ENCODE results near the gene SLC30A2. TPM values are rescaled to one million over a fixed set of nuclear protein-coding genes. Genes with fewer than 3 reads are reported as not detected.

Gene SLC30A2
- total RNA-seq, 1 experiment from 2014 or later: 0.07 TPM

DNA sequence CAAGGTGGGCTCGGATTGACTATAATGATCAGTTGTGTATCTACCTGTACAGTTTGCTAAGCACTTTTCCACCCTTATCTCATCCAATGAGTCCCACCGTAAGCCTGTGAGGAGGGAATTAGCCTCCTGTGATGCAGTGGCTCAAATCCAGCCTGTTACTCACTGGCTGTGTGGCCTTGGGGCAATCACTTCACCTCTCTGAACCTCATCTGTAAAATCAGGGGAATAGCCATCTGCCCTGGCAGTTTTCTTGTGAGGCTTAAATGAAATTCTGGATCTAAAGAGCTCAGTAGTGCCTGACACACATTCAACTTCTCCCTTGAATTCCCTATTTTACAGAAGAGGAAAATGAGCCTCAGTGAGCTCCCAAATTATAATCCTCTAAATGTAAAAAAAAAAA is 31.7 kb downstream of the SLC30A2 start:
- ChIA-PET CTCF (interaction anchor here (0.6 kb wide), 1 partner anchor 119 kb away, joined by 3 read pairs; no protein-coding TSS in a partner anchor), POLR2A (ENCODE audit: unreplicated experiment) (no interaction called here)
- no peak overlapping the region for H3K4me3 ChIP-seq (ENCODE audit: low read length)
- no peaks in the 10 kb centered on the region for H3K4me1 ChIP-seq (ENCODE audit: insufficient read depth, low read length)
- ATAC-seq (no peak), DNase-seq (no peak)
- no peaks in the 10 kb centered on the region for H3K27me3 ChIP-seq (ENCODE audit: low read length)
- no peaks in the 10 kb centered on the region for H3K79me2 ChIP-seq (ENCODE audit: low read length)
- no peaks in the 10 kb centered on the region for H3K9me2 ChIP-seq (replicated peaks; ENCODE audit: low read length)
- TF ChIP-seq EZH2 (IDR thresholded peaks at IDR 0.05; ENCODE audit: low read length, unreplicated experiment) (no peak), EZH2phosphoT487 (IDR thresholded peaks at IDR 0.05; ENCODE audit: borderline replicate concordance, low read length) (no peak)
- TF ChIP-seq, protein P1, sequence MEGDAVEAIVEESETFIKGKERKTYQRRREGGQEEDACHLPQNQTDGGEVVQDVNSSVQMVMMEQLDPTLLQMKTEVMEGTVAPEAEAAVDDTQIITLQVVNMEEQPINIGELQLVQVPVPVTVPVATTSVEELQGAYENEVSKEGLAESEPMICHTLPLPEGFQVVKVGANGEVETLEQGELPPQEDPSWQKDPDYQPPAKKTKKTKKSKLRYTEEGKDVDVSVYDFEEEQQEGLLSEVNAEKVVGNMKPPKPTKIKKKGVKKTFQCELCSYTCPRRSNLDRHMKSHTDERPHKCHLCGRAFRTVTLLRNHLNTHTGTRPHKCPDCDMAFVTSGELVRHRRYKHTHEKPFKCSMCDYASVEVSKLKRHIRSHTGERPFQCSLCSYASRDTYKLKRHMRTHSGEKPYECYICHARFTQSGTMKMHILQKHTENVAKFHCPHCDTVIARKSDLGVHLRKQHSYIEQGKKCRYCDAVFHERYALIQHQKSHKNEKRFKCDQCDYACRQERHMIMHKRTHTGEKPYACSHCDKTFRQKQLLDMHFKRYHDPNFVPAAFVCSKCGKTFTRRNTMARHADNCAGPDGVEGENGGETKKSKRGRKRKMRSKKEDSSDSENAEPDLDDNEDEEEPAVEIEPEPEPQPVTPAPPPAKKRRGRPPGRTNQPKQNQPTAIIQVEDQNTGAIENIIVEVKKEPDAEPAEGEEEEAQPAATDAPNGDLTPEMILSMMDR (conservative IDR thresholded peaks at IDR 0.05; ENCODE audit: low read depth, low read length): no peak
- H3K36me3 ChIP-seq (ENCODE audit: low read depth, low read length): no peaks in the 10 kb centered on the region
- H3K27ac ChIP-seq (ENCODE audit: low read length): no peak overlapping the region
- no peaks in the 10 kb centered on the region for H4K20me1 ChIP-seq (ENCODE audit: low read length)
- H3K4me2 ChIP-seq (ENCODE audit: low read length): no peak overlapping the region
- H2AFZ ChIP-seq (ENCODE audit: low read length): no peak overlapping the region
- H3K9ac ChIP-seq (ENCODE audit: low read length): no peak overlapping the region
- H3F3A ChIP-seq (ENCODE audit: low read length, unreplicated experiment): no peaks in the 10 kb centered on the region
- H3K9me3 ChIP-seq (ENCODE audit: low read length): no peaks in the 10 kb centered on the region
- intact Hi-C loops (cut with micrococcal nuclease): no loop called here
- no TSS peak for BruUV-seq (replicated peaks)

DNA sequence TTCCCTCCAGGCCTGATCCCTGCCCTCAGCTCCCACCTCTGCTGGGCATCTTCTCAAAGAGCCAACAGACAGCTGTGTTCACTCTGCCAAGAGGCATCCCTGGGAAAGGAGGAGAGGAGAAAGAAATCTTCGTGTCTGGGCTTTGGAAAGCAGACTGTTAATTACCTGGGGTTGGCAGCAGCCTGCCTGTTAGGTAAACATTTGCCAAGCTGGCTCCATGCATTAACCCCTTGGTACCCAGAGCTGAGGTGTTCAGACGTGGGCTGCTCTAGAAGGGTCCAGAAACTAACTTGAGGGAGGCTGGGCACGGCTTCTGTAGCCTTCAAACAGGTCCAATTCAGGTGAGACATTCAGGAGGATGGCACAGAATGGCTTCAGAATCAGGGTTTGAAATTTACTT is 33.1 kb downstream of the SLC30A2 start:
- no peak for DNase-seq
- no peaks in the 10 kb centered on the region for H3K27me3 ChIP-seq (ENCODE audit: low read length)
- no peaks in the 10 kb centered on the region for H4K20me1 ChIP-seq (ENCODE audit: low read length)
- H3K9ac ChIP-seq (ENCODE audit: low read length): no peak overlapping the region
- H3K4me2 ChIP-seq (ENCODE audit: low read length): no peak overlapping the region
- H2AFZ ChIP-seq (ENCODE audit: low read length): no peak overlapping the region
- no peaks in the 10 kb centered on the region for H3K9me2 ChIP-seq (replicated peaks; ENCODE audit: low read length)
- no peak for ATAC-seq
- no peak overlapping the region for H3K4me3 ChIP-seq (ENCODE audit: low read length)
- H3K9me3 ChIP-seq (ENCODE audit: low read length): no peaks in the 10 kb centered on the region
- ChIA-PET POLR2A (ENCODE audit: unreplicated experiment) (no interaction called here), CTCF (no interaction called here)
- TF ChIP-seq, protein P1 (conservative IDR thresholded peaks at IDR 0.05; ENCODE audit: low read depth, low read length): no peak
- no peak for TF ChIP-seq EZH2phosphoT487 (IDR thresholded peaks at IDR 0.05; ENCODE audit: borderline replicate concordance, low read length)
- no peak for TF ChIP-seq EZH2 (IDR thresholded peaks at IDR 0.05; ENCODE audit: low read length, unreplicated experiment)
- no TSS peak for BruUV-seq (replicated peaks)
- H3K36me3 ChIP-seq (ENCODE audit: low read depth, low read length): no peaks in the 10 kb centered on the region
- H3K79me2 ChIP-seq (ENCODE audit: low read length): no peaks in the 10 kb centered on the region
- intact Hi-C loops (cut with micrococcal nuclease): no loop called here
- no peaks in the 10 kb centered on the region for H3K4me1 ChIP-seq (ENCODE audit: insufficient read depth, low read length)
- no peaks in the 10 kb centered on the region for H3F3A ChIP-seq (ENCODE audit: low read length, unreplicated experiment)
- no peak overlapping the region for H3K27ac ChIP-seq (ENCODE audit: low read length)

DNA sequence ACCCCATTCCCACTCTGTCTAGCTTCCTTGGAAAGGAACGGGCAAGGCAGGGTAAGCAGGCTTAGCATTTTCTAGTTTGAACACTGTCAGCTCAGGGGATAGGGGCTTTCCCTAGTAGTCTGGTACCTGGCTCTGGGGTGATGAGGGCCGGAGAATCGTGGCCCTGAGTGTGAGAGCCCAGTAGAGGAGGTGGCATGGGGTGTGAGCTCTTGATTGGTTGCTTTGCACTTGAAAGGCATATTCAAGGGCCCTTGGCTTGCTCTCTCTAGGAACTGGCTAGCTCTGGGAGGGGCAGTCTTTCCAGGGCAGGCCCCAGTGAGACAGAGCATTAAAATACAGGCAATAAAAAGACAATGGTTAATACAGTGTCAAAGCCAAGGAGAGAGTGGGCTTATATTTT is 35.1 kb downstream of the SLC30A2 start:
- Histone ChIP-seq H3K4me1 (ENCODE audit: insufficient read depth, low read length) (no peaks in the 10 kb centered on the region), H2AFZ (ENCODE audit: low read length) (no peak overlapping the region), H4K20me1 (ENCODE audit: low read length) (no peaks in the 10 kb centered on the region), H3K9ac (ENCODE audit: low read length) (no peak overlapping the region), H3K79me2 (ENCODE audit: low read length) (no peaks in the 10 kb centered on the region), H3K9me2 (replicated peaks; ENCODE audit: low read length) (no peaks in the 10 kb centered on the region), H3K4me3 (ENCODE audit: low read length) (no peak overlapping the region), H3K9me3 (ENCODE audit: low read length) (no peaks in the 10 kb centered on the region), H3K27ac (ENCODE audit: low read length) (no peak overlapping the region), H3K27me3 (ENCODE audit: low read length) (no peaks in the 10 kb centered on the region), H3K4me2 (ENCODE audit: low read length) (no peak overlapping the region), H3K36me3 (ENCODE audit: low read depth, low read length) (no peaks in the 10 kb centered on the region), H3F3A (ENCODE audit: low read length, unreplicated experiment) (no peaks in the 10 kb centered on the region)
- DNase-seq (no peak), ATAC-seq (no peak)
- ChIA-PET POLR2A (ENCODE audit: unreplicated experiment) (no interaction called here), CTCF (no interaction called here)
- BruUV-seq (replicated peaks): no TSS peak
- intact Hi-C loops (cut with micrococcal nuclease): no loop called here
- TF ChIP-seq EZH2 (IDR thresholded peaks at IDR 0.05; ENCODE audit: low read length, unreplicated experiment) (no peak), EZH2phosphoT487 (IDR thresholded peaks at IDR 0.05; ENCODE audit: borderline replicate concordance, low read length) (no peak)
- TF ChIP-seq, protein P1 (conservative IDR thresholded peaks at IDR 0.05; ENCODE audit: low read depth, low read length): no peak

Measured in PC-3 (cell line).